Heart left ventricle (tissue), 16 donors: ENCODE data around the gene CBFA2T2. TPM values are rescaled to one million over a fixed set of nuclear protein-coding genes. Genes with fewer than 3 reads are reported as not detected.

ENCODE experiments used
- ATAC-seq, 4 donors: fragments of 200-7000 bp; cut with Tn5 transposase; one replicate each; pipeline ENCODE4 v1.9.1; 2020 to 2022; ENCODE audit warnings: moderate library complexity in 4 of 4, mild to moderate bottlenecking in 3 of 4, moderate number of reproducible peaks in 1 of 4
- DNase-seq, 5 donors: peaks; one replicate each; pipeline ENCODE4 v3.0.0-alpha.2; 2020
- H3K27ac ChIP-seq, 12 donors: fragments of 200-600 bp; sonication (generic) in 4 of 12; one replicate each; pipeline versions ENCODE4 v1.5.0 to v1.8.0; 2016 to 2022; ENCODE audit warnings: mild to moderate bottlenecking in 2 of 12
- H3K27me3 ChIP-seq, 9 donors: fragments of 200-600 bp; sonication (generic) in 2 of 9; one replicate each; pipeline versions ENCODE4 v1.5.1 to v1.8.0; 2016 to 2022; ENCODE audit warnings: mild to moderate bottlenecking in 3 of 9
- H3K36me3 ChIP-seq, 9 donors: fragments of 200-600 bp; sonication (generic) in 2 of 9; one replicate each; pipeline versions ENCODE4 v1.5.0 to v1.8.0; 2018 to 2022; ENCODE audit warnings: mild to moderate bottlenecking in 2 of 9
- H3K4me1 ChIP-seq, 12 donors: fragments of 200-600 bp; sonication (generic) in 4 of 12; one replicate each; pipeline versions ENCODE4 v1.5.0 to v1.8.0; 2016 to 2022; ENCODE audit warnings: mild to moderate bottlenecking in 3 of 12
- H3K4me3 ChIP-seq, 12 donors: fragments of 200-600 bp; sonication (generic) in 4 of 12; one replicate each; pipeline versions ENCODE4 v1.5.0 to v1.8.0; 2017 to 2022; ENCODE audit warnings: mild to moderate bottlenecking in 9 of 12, moderate library complexity in 4 of 12
- H3K9me3 ChIP-seq, 12 donors: fragments of 200-600 bp; sonication (generic) in 4 of 12; one replicate each; pipeline versions ENCODE4 v1.5.0 to v1.8.0; 2016 to 2022; ENCODE audit warnings: mild to moderate bottlenecking in 1 of 12
- POLR2A ChIP-seq, 2 donors: fragments of 450-650 bp; IDR thresholded peaks; one replicate each; pipeline ENCODE4 v1.6.1; 2017; ENCODE audit warnings: antibody characterized with exemption in 2 of 2, mild to moderate bottlenecking in 2 of 2, moderate library complexity in 2 of 2
- WGBS, 4 donors: extraction: QIAGEN DNeasy Blood & Tissue Kit in 2 of 4; methylation state at CpG; one replicate each; pipeline versions ENCODE4 v1.1.5 to v1.1.7; 2013 to 2018; 5-methylcytosine and 5-hydroxymethylcytosine counted together
- intact Hi-C, 10 donors: fragments of 100-400 bp; cut with DNase I; formaldehyde crosslinking; loops; one replicate each; pipeline versions ENCODE4 v1.11.1 to v1.14.2; 2022
- polyA plus RNA-seq, 2 donors: library from polyadenylated mRNA; stranded (reverse); fragments of 200-250 nt; gene quantifications; one replicate each; pipeline ENCODE4 v1.2.3, GENCODE V29; 2013
- total RNA-seq, 9 donors: library from RNA; depleted of rRNA in 2 of 9; stranded (reverse); fragments of >200 nt in 2 of 9; fragmentation: NEBNext Ultra II Directional in 3 of 9; extraction: Animal tissue kit (Norgen Biotek cat#: 25700) in 3 of 9; gene quantifications; one replicate each; pipeline versions ENCODE4 v1.1.0 to v1.2.4, GENCODE V29; 2016 to 2023
- TF ChIP-seq, protein P1 (sequence below), 12 donors: fragments of 200-600 bp; sonication (generic) in 4 of 12; IDR thresholded peaks; one replicate each; pipeline versions ENCODE4 v1.5.0 to v1.8.0; 2018 to 2022; ENCODE audit warnings: antibody characterized with exemption in 12 of 12, mild to moderate bottlenecking in 5 of 12
- donor health status: ischemic (EF 13 %, LVEDD 7.1; RV severe dilation, severe dysfunction).
- donor health status: healthy with polysubstance abuse.
- donor health status: DM: no; HTN: yes; CAD: no.
- donor health status: DM: no; HTN: no; CAD: no.
- donor health status: ischemic (EF 25% LVEDD 6.9; RV normal size, moderate dysfunction).
- donor health status: ischemic (EF 25% LVEDD 5.7; RV mildly dilated, moderate dysfunction).
- donor health status: healthy.
- donor health status: DM: yes; HTN: yes; CAD: no.
- donor health status: ischemic (EF 35%, LVEDD 5.7; RV mildly dilated, moderate dysfunction).
- donor health status: nonischemic (EF 11% LVEDD 7.7; RV severe dilation, severe dysfunction).
- donor health status: DM: yes; HTN: yes; CAD: no.
- donor health status: PGD.
- donor health status: ischemic (EF 29% LVEDD 5.4; RV normal size, mild dysfunction).
- donor health status: nonischemic (EF 23%, LVEDD 6.1; RV moderate dilation, normal function).

The CBFA2T2 gene
- total and polyA plus RNA-seq, 11 donors = 4.6 to 15.0 (median 9.9) TPM

- H3K9me3 ChIP-seq = no peaks in the 10 kb centered on the region
- H3K4me1 ChIP-seq = peaks cover 0 to 36% (median 15%) of the 10 kb centered on the region in 12 donors
- WGBS, 4 donors = 78 to 100% (median 91%) methylated on average over 1 of the region's 1 CpG
- no peaks in the 10 kb centered on the region for H3K36me3 ChIP-seq
- peak overlapping the region in 2 of 12 donors; percentile 6 to 19 for H3K27ac ChIP-seq
- TF ChIP-seq POLR2A (IDR thresholded peaks at IDR 0.05) = no peak
- TF ChIP-seq, protein P1, sequence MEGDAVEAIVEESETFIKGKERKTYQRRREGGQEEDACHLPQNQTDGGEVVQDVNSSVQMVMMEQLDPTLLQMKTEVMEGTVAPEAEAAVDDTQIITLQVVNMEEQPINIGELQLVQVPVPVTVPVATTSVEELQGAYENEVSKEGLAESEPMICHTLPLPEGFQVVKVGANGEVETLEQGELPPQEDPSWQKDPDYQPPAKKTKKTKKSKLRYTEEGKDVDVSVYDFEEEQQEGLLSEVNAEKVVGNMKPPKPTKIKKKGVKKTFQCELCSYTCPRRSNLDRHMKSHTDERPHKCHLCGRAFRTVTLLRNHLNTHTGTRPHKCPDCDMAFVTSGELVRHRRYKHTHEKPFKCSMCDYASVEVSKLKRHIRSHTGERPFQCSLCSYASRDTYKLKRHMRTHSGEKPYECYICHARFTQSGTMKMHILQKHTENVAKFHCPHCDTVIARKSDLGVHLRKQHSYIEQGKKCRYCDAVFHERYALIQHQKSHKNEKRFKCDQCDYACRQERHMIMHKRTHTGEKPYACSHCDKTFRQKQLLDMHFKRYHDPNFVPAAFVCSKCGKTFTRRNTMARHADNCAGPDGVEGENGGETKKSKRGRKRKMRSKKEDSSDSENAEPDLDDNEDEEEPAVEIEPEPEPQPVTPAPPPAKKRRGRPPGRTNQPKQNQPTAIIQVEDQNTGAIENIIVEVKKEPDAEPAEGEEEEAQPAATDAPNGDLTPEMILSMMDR (IDR thresholded peaks at IDR 0.05) = no peak
- no peak for ATAC-seq
- H3K27me3 ChIP-seq = no peaks in the 10 kb centered on the region
- no peak for DNase-seq
- intact Hi-C loops = loop anchor here in 3 of 10 donors (5.0 to 10.0 kb wide), 2 partner anchors 33 to 305 kb away; partner anchors contain the start of genes PXMP4 (in 3 of the 3) and RALY (in 1 of the 3)
- no peak overlapping the region for H3K4me3 ChIP-seq
Observed at GRCh38 chr20:33689493-33689892, 199.6 kb downstream of the CBFA2T2 start.

DNA sequence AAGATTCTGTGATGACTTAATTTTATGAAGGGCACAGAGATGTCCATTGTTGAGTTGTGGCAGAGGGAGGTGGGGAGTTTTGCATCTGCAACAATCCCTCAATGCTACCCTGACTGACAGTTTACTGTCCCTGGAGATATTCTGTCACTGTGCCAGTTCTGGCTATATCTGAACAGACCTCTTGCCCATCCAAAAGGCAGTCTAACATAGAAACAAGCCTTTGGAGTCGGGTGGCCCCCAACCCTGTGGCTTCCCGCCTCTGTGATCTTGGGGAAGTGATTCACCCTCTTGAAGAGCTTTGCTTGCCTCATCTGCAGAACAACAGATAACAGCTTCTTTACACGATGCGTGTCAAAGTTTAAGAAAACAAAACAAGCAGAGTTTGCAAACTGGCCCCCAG, 200.1 kb downstream of the CBFA2T2 start:
- H3K36me3 ChIP-seq = no peaks in the 10 kb centered on the region
- H3K4me1 ChIP-seq = peaks cover 0 to 32% (median 13%) of the 10 kb centered on the region in 12 donors
- peak overlapping the region in 1 of 12 donors; percentile 6 for H3K27ac ChIP-seq
- intact Hi-C loops = loop anchor here in 4 of 10 donors (5.0 to 10.0 kb wide), 3 partner anchors 32 to 305 kb away; partner anchors contain the start of genes PXMP4 (in 3 of the 4) and RALY (in 1 of the 4)
- H3K4me3 ChIP-seq = no peak overlapping the region
- DNase-seq (no peak), ATAC-seq (no peak)
- TF ChIP-seq, protein P1 (IDR thresholded peaks at IDR 0.05) = no peak
- TF ChIP-seq POLR2A (IDR thresholded peaks at IDR 0.05) = no peak
- no peaks in the 10 kb centered on the region for H3K27me3 ChIP-seq
- H3K9me3 ChIP-seq = no peaks in the 10 kb centered on the region
- WGBS, 4 donors = 36 to 42% (median 39%) methylated on average over 4 of the region's 4 CpGs

DNA sequence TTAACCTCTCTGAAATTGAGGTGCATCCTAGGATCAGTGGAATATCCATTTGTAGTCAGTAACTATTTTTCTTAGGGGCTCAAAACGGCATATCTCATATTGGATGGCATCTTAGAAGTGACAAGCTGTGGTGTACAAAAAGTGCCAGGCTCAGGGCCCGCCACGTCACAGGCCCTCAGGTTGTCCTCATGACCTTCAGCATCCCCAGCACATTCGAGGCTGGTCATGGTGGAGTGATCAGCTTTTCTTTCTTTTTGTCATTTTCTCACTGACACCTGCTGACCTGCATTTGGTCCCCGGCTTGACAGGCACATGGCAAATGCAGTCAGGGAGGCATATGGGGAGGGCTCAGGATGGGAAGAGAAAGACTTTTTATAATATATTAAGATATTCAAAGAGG, 203.4 kb downstream of the CBFA2T2 start:
- intact Hi-C loops = loop anchor here in 1 of 10 donors (5.0 kb wide), 1 partner anchor 34 kb away; no protein-coding TSS in a partner anchor
- WGBS, 4 donors = 63 to 80% (median 72%) methylated on average over 5 of the region's 5 CpGs
- peak overlapping the region in 4 of 12 donors; percentile 36 to 62 (median 48) for H3K27ac ChIP-seq

More for the DNA sequence above, 203.4 kb downstream of the CBFA2T2 start:
- TF ChIP-seq, protein P1 (IDR thresholded peaks at IDR 0.05) = no peak
- TF ChIP-seq POLR2A (IDR thresholded peaks at IDR 0.05) = no peak
- Histone ChIP-seq H3K9me3 (no peaks in the 10 kb centered on the region), H3K27me3 (no peaks in the 10 kb centered on the region), H3K4me1 (peaks cover 0 to 29% (median 8%) of the 10 kb centered on the region in 12 donors), H3K4me3 (no peak overlapping the region), H3K36me3 (no peaks in the 10 kb centered on the region)
- no peak for ATAC-seq
- no peak for DNase-seq
